Breast epithelium (tissue), 3 donors: ENCODE measurements around the gene BCAS3.

ENCODE experiments used
- CTCF ChIP-seq, 3 donors: fragments of 450-650 bp; IDR thresholded peaks; one replicate each; pipeline ENCODE4 v1.5.1; 2016 to 2017; ENCODE audit warnings: antibody characterized with exemption in 3 of 3, mild to moderate bottlenecking in 3 of 3, moderate library complexity in 3 of 3
- POLR2AphosphoS5 ChIP-seq, 3 donors: sonication (generic); formaldehyde crosslinking; IDR thresholded peaks; one replicate each; pipeline ENCODE4 v1.6.1; 2017; ENCODE audit warnings: antibody characterized with exemption in 3 of 3

GRCh38 chr17:61116577-61116976 is 438.9 kb downstream of the BCAS3 start:
- no peak for TF ChIP-seq CTCF (IDR thresholded peaks at IDR 0.05)
- TF ChIP-seq POLR2AphosphoS5 (IDR thresholded peaks at IDR 0.05), result no peak
